Measurements from ENCODE around the gene FAM107A.
A peak's percentile ranks its signal among the peaks of the same experiment; 100 is the strongest.

Gene FAM107A

DNA sequence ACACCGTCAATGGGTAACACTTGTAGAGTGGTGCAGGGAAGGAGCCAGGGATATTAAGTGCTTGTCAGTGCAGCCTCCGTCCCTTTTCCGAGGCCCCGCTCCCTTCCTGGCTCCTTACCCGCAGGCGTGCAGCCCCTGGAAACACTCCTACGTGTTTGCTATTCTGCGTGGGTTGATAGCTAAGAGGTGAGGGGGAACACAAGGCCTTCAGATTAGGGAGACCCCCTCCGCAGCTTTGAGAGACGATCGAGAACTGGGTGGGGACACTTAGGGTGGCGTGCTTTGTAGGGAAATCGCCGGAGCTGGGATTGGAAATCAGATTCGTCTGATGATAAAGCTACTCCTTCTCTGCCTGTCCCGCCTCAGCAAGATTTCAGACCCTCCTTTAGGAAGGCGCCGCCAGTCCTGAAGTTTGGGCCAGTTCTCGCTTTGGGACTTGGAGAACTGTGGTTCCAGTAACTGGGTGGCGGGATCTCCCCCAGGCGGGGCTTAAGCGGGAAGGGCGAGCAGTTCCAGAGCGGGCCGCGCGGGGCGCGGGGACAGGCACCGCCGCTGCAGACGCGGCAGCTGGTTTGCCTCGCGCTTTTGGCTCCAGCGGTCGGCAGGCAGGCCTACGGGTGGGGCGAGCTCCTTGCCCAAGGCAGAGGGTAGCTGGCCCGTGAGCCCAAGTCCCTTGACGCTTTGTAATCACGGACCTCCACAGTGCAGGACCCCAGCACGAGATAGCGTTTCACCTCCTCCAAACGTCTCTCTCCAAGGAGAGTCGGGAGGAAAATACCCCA lies 8.0 kb upstream of the FAM107A start:
- Histone ChIP-seq H3K36me3 (no peaks in the 10 kb centered on the region), H3K27me3 (peaks cover 0 to 22% of the 10 kb centered on the region in 2 donors), H3K9me3 (no peaks in the 10 kb centered on the region), H3K4me1 (peaks cover 0 to 18% (median 13%) of the 10 kb centered on the region in 4 donors), H3K27ac (peak overlapping the region; percentile 68 to 74), H3K4me3 (peak overlapping the region; percentile 57 to 67)
- DNase-seq: peak; percentile 86 to 89
- intact Hi-C loops (cut with DNase I; ENCODE audit: low total_unique reads): no loop called here
- TF ChIP-seq CTCF (IDR thresholded peaks at IDR 0.05): peak; percentile 83 to 93

DNA sequence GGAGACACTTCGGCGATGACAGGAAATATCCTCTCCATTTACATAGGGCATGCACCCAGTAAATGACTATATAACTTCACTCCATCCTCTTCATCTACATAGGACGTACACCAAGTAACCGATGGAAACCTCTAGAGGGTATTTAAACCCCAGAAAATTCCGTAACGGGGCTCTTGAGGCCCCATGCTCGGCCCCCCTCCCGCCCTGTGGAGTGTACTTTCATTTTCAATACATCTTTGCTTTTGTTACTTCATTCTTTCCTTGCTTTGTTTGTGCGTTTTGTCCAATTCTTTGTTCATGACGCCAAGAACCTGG lies 7.5 kb upstream of the FAM107A start:
- peak overlapping the region; percentile 57 to 67 for H3K4me3 ChIP-seq
- TF ChIP-seq CTCF (IDR thresholded peaks at IDR 0.05): no peak

GRCh38 chr3:58581328-58582091 lies 4.3 kb upstream of the FAM107A start:
- no peak overlapping the region for H3K27ac ChIP-seq
- TF ChIP-seq CTCF (IDR thresholded peaks at IDR 0.05): no peak
- H3K4me3 ChIP-seq: no peak overlapping the region
- no peaks in the 10 kb centered on the region for H3K9me3 ChIP-seq
- DNase-seq: no peak
- intact Hi-C loops (cut with DNase I; ENCODE audit: low total_unique reads): no loop called here
- H3K4me1 ChIP-seq: peaks cover 0 to 20% (median 12%) of the 10 kb centered on the region in 4 donors
- peaks cover 0 to 8% of the 10 kb centered on the region in 2 donors for H3K27me3 ChIP-seq
- no peaks in the 10 kb centered on the region for H3K36me3 ChIP-seq

More for the DNA sequence above, 7.5 kb upstream of the FAM107A start:
- H3K27ac ChIP-seq: peak overlapping the region; percentile 68 to 74
- no peaks in the 10 kb centered on the region for H3K9me3 ChIP-seq
- peaks cover 0 to 18% (median 13%) of the 10 kb centered on the region in 4 donors for H3K4me1 ChIP-seq
- H3K27me3 ChIP-seq: peaks cover 0 to 24% of the 10 kb centered on the region in 2 donors
- H3K36me3 ChIP-seq: no peaks in the 10 kb centered on the region
- intact Hi-C loops (cut with DNase I; ENCODE audit: low total_unique reads): no loop called here
- no peak for DNase-seq

- intact Hi-C loops (cut with DNase I; ENCODE audit: low total_unique reads): no loop called here
These were observed 3.7 kb upstream of the FAM107A start for GRCh38 chr3:58580826-58581327.

GRCh38 chr3:58578873-58579272 lies 1.7 kb upstream of the FAM107A start:
- H3K4me1 ChIP-seq: peaks cover 0 to 8% (median 5%) of the 10 kb centered on the region in 4 donors
- H3K36me3 ChIP-seq: no peaks in the 10 kb centered on the region
- H3K27me3 ChIP-seq: peaks cover 0 to 6% of the 10 kb centered on the region in 2 donors
- H3K9me3 ChIP-seq: no peaks in the 10 kb centered on the region
- intact Hi-C loops (cut with DNase I; ENCODE audit: low total_unique reads): no loop called here
- H3K4me3 ChIP-seq: no peak overlapping the region
- no peak for TF ChIP-seq CTCF (IDR thresholded peaks at IDR 0.05)
- DNase-seq: no peak
- H3K27ac ChIP-seq: no peak overlapping the region

More at GRCh38 chr3:58580826-58581327, 3.7 kb upstream of the FAM107A start:
- Histone ChIP-seq H3K4me1 (peaks cover 0 to 13% (median 10%) of the 10 kb centered on the region in 4 donors), H3K27me3 (peaks cover 0 to 6% of the 10 kb centered on the region in 2 donors), H3K27ac (no peak overlapping the region), H3K4me3 (no peak overlapping the region), H3K36me3 (no peaks in the 10 kb centered on the region), H3K9me3 (no peaks in the 10 kb centered on the region)
- no peak for TF ChIP-seq CTCF (IDR thresholded peaks at IDR 0.05)
- DNase-seq: no peak

Data from tibial artery (tissue), 4 donors.